Activated CD4-positive, CD25-positive, alpha-beta regulatory T cell (primary cell): ENCODE measurements around the gene MAGIX.

Source experiments
- DNase-seq, 4 experiments: peaks; one replicate each; lab custom pipeline; 2025; lab: John Stamatoyannopoulos, UW

Gene MAGIX

GRCh38 chrX:49183701-49184281 lies 21.2 kb downstream of the MAGIX start:
- DNase-seq: no peak

GRCh38 chrX:49184294-49185281 lies 22.0 kb downstream of the MAGIX start:
- no peak for DNase-seq

- DNase-seq: peak; percentile 37 to 57 (median 52)
Measured at GRCh38 chrX:49186125-49187027, 23.8 kb downstream of the MAGIX start, which contains the start of gene PRICKLE3. TSS of gene PRICKLE3 (minus strand) at chrX:49186373. CDS start at chrX:49186297, 76 bp downstream.

- DNase-seq: no peak
Measured at GRCh38 chrX:49187028-49187394, 24.5 kb downstream of the MAGIX start.

- DNase-seq: no peak
Measured at GRCh38 chrX:49187526-49187925, 25.0 kb downstream of the MAGIX start.

- no peak for DNase-seq
Measured at GRCh38 chrX:49188468-49189076, 26.0 kb downstream of the MAGIX start.

GRCh38 chrX:49189606-49190005 lies 27.0 kb downstream of the MAGIX start:
- no peak for DNase-seq

- DNase-seq: peak; percentile 21 to 64 (median 56)
Measured at GRCh38 chrX:49190821-49191573, 28.4 kb downstream of the MAGIX start.

GRCh38 chrX:49191574-49192011 lies 29.0 kb downstream of the MAGIX start:
- DNase-seq: peak in 1 of 4 experiments; percentile 34

GRCh38 chrX:49192722-49193328 lies 30.3 kb downstream of the MAGIX start:
- DNase-seq: no peak

GRCh38 chrX:49193542-49193964 lies 31.0 kb downstream of the MAGIX start:
- DNase-seq: no peak

GRCh38 chrX:49197543-49198087 lies 35.1 kb downstream of the MAGIX start:
- DNase-seq: no peak

- no peak for DNase-seq
Measured at GRCh38 chrX:49198540-49199314, 36.2 kb downstream of the MAGIX start.

GRCh38 chrX:49199315-49199595 lies 36.7 kb downstream of the MAGIX start:
- no peak for DNase-seq

GRCh38 chrX:49199906-49200771 lies 37.6 kb downstream of the MAGIX start, which contains the start of gene SYP:
TSS of gene SYP (minus strand) at chrX:49200193. CDS start at chrX:49200186, 7 bp downstream.
- DNase-seq: peak; percentile 72 to 82 (median 78)

- no peak for DNase-seq
Measured at GRCh38 chrX:49202022-49202421, 39.5 kb downstream of the MAGIX start.

GRCh38 chrX:49203536-49203935 lies 41.0 kb downstream of the MAGIX start:
- DNase-seq: no peak

- DNase-seq: no peak
Measured at GRCh38 chrX:49204017-49204416, 41.5 kb downstream of the MAGIX start.
